ENCODE data around the gene RHPN2. TPM values are rescaled to one million over a fixed set of nuclear protein-coding genes. Genes with fewer than 3 reads are reported as not detected.
"Not testable (repeated sequence)": the region's sequence is repeated elsewhere in the genome, so short reads cannot be mapped to it uniquely, and the experiment has no call there.

The RHPN2 gene
- total RNA-seq, 2 experiments from 2014 or later: 4.9 to 5.3 TPM

DNA sequence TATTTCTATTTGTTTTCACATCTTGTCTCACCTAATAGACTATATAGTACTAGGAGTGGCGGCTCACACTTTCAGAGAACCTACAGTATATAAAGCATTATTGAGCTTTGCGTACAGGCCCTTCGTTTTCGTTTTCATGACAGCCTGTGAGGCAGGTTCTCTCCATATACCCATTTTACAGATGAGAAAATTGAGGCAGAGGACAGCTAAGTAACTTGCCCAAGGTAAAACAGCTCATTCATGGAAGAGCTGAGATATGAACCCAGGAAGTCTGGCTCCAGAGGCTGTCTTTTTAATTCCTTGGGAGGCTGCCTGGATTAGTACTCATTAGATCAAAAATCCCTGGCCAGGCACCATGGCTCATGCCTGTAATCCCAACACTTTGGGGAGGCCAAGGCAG, 63.8 kb downstream of the RHPN2 start:
- H3K36me3 Mint-ChIP-seq (ENCODE audit: low read depth): no peaks in the 10 kb centered on the region
- no peak for TF ChIP-seq CTCF (IDR thresholded peaks at IDR 0.05)
- no peak overlapping the region for H3K4me3 Mint-ChIP-seq
- intact Hi-C loops (cut with micrococcal nuclease): no loop called here
- ATAC-seq (no peak), DNase-seq (no peak)
- peaks cover 7% of the 10 kb centered on the region for H3K4me1 Mint-ChIP-seq (ENCODE audit: low read depth)
- POLR2A ChIA-PET: no interaction called here
- no peak overlapping the region for H3K27ac Mint-ChIP-seq
- no peaks in the 10 kb centered on the region for H3K27me3 Mint-ChIP-seq
- H3K9me3 Mint-ChIP-seq: no peaks in the 10 kb centered on the region
- CTCF ChIA-PET: no interaction called here

DNA sequence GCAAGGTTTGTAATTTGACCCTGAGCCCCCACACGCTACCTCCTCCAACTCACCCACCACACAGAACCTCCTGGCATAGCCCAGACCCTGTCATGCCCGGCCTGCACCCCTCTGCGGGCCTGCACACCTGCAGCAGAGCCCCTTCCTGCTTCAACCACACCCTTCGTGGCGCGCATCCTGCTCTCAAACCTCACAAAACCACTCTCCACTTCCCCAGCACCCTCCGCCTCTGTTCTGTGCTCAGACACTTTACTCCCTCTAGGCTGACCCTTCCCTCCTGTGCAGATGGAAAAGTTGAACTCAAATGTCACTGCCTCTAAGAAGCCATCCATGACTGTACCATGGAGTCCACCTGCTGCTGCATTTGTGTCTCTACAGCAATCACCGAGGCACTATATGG, 64.2 kb downstream of the RHPN2 start:
- POLR2A ChIA-PET: no interaction called here
- intact Hi-C loops (cut with micrococcal nuclease): no loop called here
- H3K9me3 Mint-ChIP-seq: no peaks in the 10 kb centered on the region
- no peak for TF ChIP-seq CTCF (IDR thresholded peaks at IDR 0.05)
- H3K4me3 Mint-ChIP-seq: no peak overlapping the region
- peak overlapping the region; percentile 1 for H3K27ac Mint-ChIP-seq
- H3K36me3 Mint-ChIP-seq (ENCODE audit: low read depth): no peaks in the 10 kb centered on the region
- ATAC-seq (peak; percentile 60), DNase-seq (peak; percentile 21)
- CTCF ChIA-PET: no interaction called here
- H3K4me1 Mint-ChIP-seq (ENCODE audit: low read depth): peaks cover 7% of the 10 kb centered on the region
- H3K27me3 Mint-ChIP-seq: no peaks in the 10 kb centered on the region

- CTCF ChIA-PET: no interaction called here
- ATAC-seq: no peak
- H3K27ac Mint-ChIP-seq: no peak overlapping the region
These were observed 66.0 kb downstream of the RHPN2 start for GRCh38 chr19:32998722-32999121.

DNA sequence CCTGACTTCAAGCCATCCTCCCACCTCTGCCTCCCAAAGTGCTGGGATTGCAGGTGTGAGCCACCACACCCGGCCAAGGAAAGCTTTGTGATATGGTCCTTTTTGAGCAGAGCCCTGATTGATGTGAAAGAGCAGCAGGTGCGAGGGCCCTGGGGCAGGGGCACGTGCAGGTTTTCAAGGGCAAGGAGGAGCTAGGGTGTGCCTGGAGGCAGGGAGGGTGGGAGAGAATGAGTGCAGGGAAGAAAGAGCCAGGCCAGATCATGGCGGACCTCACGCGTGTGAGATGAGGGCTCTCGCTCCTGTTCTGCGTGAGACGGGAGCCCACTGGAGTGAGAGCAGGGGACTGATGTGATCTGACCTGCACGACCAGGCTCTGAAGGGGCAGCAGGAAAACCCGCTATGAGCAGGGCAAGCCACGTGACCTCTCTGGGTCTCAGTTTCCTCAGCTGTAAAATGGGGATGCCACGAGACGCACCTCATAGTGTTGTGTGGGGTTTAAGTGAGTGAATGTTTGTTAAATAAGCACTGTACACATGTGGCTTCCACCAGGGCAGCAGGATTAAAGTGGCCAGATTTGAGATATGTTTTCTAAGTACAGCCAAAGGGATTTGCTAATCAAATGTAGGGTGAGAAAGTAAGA, 66.9 kb downstream of the RHPN2 start:
- ChIA-PET POLR2A (interaction anchor here (0.6 kb wide), 1 partner anchor 354 kb away, joined by 4 read pairs; no protein-coding TSS in a partner anchor), CTCF (no interaction called here)
- H3K4me3 Mint-ChIP-seq: no peak overlapping the region
- no peak overlapping the region for H3K27ac Mint-ChIP-seq
- H3K9me3 Mint-ChIP-seq: no peaks in the 10 kb centered on the region
- no peaks in the 10 kb centered on the region for H3K36me3 Mint-ChIP-seq (ENCODE audit: low read depth)
- no peaks in the 10 kb centered on the region for H3K27me3 Mint-ChIP-seq
- intact Hi-C loops (cut with micrococcal nuclease): no loop called here
- DNase-seq: no peak
- no peak for TF ChIP-seq CTCF (IDR thresholded peaks at IDR 0.05)
- no peak for ATAC-seq
- H3K4me1 Mint-ChIP-seq (ENCODE audit: low read depth): peaks cover 7% of the 10 kb centered on the region

More at GRCh38 chr19:32998722-32999121, 66.0 kb downstream of the RHPN2 start:
- DNase-seq: no peak
- Mint-ChIP-seq H3K4me1 (ENCODE audit: low read depth) (peaks cover 7% of the 10 kb centered on the region), H3K36me3 (ENCODE audit: low read depth) (no peaks in the 10 kb centered on the region), H3K9me3 (no peaks in the 10 kb centered on the region), H3K4me3 (no peak overlapping the region), H3K27me3 (no peaks in the 10 kb centered on the region)
- no peak for TF ChIP-seq CTCF (IDR thresholded peaks at IDR 0.05)
- intact Hi-C loops (cut with micrococcal nuclease): no loop called here
- POLR2A ChIA-PET: no interaction called here

- DNase-seq; H3K27me3 Mint-ChIP-seq; ATAC-seq; H3K36me3 Mint-ChIP-seq (ENCODE audit: low read depth); H3K4me3 Mint-ChIP-seq; H3K4me1 Mint-ChIP-seq (ENCODE audit: low read depth); H3K9me3 Mint-ChIP-seq; POLR2A ChIA-PET; H3K27ac Mint-ChIP-seq; intact Hi-C loops (cut with micrococcal nuclease); CTCF ChIA-PET: not testable (repeated sequence)
These were observed 67.6 kb downstream of the RHPN2 start for GRCh38 chr19:32997061-32997464.

DNA sequence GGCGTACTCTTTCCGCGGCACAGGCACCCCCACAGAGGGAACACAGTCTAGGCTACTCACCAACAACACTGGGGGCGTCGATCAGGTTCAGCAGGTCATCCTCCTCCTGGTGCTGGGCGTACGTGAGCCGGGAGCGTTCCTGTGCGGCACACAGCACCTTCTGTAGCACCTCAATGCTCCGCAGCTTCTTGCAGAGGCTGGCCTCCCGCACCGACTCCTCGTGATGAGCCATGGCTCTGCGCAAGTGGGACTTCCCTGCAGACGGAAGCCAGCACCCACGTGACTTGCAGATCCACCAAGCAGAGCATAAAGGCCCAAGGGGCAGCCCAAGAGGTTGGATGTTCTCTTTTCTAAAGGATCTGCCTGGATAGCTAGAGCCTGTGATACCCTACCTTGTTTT, 68.7 kb downstream of the RHPN2 start:
- H3K27ac Mint-ChIP-seq; ATAC-seq; H3K4me1 Mint-ChIP-seq (ENCODE audit: low read depth); intact Hi-C loops (cut with micrococcal nuclease); DNase-seq; H3K36me3 Mint-ChIP-seq (ENCODE audit: low read depth); CTCF ChIA-PET; H3K27me3 Mint-ChIP-seq; H3K9me3 Mint-ChIP-seq; H3K4me3 Mint-ChIP-seq; POLR2A ChIA-PET: not testable (repeated sequence)
